ENCODE data around the gene BCL2L11.

Gene BCL2L11

DNA sequence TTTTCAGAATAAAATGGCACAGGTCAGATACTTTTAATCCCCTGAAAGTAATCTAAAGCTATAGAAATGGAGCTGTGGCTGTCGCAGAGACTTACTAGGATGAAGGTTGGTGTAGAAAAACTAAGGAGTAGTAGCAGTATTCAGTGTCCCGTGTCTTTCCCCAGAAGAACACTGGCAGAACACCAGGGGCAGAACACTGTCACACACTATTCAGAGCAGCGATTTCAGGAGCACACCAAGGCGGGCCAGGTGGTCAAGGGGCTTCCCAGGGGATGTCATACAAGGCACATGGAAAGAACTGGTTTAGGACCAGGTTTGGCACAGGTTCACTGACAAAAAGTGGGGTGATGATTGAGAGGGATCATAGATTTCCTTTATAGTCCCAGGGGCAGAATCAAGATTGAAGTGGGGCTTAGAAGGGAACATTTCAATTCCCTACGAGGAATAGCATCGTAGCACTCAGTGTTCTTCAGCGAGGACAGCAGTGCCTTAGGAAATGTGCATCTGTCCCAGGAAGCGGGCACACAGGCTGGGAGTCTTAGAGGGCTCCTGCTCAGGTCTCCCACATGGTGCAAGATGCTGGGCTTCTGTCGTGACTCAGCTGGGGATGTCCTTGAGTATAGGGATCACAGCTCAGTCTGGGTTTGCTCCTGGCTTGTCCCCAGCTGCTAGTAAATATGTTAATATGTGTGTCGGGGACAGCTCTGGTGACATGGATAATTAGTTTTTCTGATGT, 22.6 kb downstream of the BCL2L11 start:
- no peak for DNase-seq (ENCODE audit: low read depth)

DNA sequence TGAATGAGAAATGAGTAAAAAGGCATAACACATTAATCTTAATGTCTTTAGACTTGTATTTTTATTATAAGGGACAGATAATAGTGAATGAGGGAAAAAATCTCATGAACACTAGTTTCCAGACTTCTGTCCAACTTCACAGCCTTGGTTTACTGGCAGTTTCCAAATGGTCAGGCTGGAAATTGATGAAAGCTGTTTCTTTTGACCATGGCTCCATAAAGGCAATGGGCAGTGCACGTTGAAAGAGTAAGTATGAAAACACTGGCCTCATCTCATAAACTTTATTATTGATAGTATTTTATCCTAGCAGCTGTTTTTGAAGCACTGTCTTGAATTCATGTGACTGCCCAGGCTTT, 23.1 kb downstream of the BCL2L11 start:
- no peak for DNase-seq (ENCODE audit: low read depth)

DNA sequence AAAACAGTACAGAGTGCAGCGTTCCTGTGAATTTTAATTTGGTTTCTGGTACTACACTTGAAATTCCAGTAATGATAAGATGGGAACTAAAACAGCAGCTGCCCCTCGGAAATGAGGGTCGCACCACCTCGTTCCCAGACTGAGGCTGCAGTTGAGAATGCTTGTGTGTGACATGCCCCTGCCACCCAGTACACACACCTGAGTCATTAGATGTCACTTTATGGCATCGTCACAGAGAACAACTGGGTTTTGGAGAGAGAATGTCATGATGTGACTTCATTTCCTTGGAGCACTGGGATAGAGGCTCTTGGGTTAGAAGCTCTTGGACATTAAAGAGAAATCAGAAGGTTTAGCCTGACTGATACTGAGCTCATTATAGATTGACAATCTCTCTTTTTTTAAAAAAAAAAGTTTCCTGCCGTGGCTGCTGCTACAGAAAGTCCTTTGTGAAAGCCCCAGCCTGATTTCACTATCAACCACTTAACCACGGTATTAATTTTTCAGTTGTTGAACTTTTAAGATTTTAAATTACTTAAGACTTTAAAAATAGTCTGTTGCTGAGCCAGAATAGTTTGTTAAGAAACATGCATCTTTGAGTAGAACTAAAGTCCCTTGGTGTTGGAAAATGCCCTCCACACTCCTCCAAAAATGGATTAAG, 24.5 kb downstream of the BCL2L11 start:
- no peak for DNase-seq (ENCODE audit: low read depth)

DNA sequence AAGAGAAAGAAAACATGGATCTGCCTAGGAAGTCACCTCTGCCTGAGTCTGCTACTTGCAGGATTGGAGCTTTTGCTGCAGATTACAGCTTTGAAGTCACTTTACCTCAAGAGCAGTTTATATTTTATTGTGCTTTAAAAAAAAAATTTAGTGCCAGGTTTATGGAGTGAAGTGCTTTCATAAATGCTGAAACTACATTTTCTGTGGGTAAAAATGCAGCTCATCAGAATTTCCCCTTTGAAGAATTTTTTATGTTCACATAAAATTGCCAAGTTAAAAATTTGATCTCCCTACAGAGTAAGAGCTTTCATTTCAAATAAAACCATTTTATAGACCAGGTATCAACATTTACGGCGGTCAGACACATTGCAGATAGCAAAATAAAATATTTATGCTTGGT, 25.2 kb downstream of the BCL2L11 start:
- no peak for DNase-seq (ENCODE audit: low read depth)

DNA sequence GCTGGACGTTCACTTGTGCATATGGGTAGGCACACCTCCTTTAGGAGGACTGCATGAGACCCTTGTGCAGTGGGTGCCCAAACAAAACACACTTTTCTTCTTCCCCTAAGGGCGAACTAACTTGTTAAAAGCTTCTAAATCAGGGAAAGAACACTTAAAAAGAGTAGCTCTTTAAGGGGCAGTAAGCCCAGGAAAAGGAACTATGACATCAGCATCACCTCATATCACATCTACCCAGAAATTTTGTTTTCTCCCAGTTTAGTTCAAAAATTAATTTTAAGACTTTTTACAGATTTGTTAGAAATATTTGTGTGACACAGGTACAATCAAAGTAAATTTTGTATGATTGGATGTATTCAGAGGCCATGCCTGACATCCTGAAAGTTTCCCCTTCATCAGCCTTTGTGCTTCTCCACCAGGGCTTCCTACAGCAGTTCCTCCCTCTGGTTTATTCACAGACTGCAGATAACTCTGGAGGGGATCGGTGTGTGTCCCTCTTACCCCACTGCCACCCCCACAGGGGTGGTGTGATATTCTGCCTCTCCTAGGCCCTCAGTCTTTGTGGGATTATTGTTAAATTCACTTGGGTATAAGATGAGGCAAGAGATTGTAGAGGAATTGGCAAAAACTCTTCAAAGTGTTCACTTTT, 27.6 kb downstream of the BCL2L11 start:
- DNase-seq (ENCODE audit: low read depth), result no peak

DNA sequence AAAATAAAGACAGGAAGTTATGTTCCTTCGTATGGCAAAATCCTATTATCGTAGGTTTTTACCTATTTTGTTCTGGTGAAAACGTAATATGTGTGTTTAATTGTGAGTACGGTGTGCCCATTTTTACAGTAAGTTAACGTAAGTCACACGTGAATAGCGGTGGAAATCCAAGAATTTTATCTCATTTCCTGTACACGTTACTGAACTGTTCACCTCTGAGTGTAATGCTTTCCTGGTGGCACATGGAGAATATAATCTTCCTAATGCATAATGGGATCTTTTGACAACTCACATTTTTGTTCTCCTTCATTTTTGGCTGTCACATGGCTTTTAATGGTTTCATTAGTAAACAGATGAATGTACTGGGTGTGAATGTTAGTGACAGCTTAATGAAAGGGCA, 28.2 kb downstream of the BCL2L11 start:
- DNase-seq (ENCODE audit: low read depth), result no peak

DNA sequence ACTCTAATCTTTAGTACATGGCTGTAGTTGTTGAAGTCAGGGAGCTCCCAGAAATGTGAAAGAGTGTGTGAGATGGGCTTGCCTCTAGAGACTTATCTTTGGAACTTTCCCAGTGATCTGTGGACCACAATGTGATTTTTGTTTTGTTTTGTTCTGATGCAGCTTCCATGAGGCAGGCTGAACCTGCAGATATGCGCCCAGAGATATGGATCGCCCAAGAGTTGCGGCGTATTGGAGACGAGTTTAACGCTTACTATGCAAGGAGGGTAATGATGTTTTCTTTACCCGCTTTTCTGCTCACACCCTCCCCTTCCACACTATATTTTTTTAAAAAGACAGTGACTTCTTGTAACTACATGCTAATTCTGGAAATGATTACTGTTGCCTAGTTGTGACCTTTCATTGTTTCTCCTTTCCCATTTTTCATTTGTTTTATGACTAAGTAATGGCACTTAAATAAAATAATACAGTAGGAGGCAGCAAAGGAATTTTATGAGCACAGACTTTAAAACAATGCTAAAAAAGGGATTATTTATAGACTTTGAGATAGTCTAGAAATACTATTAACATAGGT, 29.3 kb downstream of the BCL2L11 start:
- DNase-seq (ENCODE audit: low read depth), result no peak

DNA sequence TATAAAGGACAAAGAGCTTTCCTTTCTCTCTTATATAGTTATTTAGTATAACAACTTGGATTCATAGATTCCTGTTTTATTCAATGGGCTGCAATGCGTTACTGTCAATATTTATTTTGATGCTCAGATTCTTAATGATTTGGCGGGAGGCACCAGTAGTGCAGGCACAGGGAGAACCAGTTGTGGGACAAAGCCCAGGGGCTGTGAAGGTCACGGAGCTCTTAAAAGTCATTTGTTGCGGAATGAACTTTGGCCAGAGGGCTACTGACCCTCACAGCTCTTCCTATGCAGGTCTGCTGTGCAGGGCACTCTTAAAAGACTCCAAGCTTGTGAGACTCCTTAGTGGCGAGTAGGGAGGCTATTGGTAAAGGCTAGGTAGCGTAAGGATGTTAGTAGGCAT, 34.0 kb downstream of the BCL2L11 start:
- no peak for DNase-seq (ENCODE audit: low read depth)

DNA sequence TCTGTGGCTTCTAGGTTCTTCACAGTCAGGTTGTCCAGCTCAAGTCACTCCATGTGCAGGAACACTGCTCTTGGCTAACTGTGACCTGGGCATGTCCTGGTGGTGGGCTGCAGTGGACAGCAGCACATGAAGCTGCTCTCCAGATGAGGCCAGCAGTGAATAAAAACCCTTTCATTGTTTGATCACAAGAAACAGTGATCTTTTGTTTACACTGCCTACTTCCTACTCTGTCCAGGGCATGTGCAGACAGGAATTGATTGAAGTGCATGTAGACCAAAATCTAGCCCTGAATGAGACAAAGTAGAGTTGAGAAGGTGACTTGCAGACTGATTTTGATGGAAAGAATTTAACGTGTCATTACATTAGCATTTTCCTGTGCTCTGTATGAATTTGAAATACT, 34.9 kb downstream of the BCL2L11 start:
- no peak for DNase-seq (ENCODE audit: low read depth)

DNA sequence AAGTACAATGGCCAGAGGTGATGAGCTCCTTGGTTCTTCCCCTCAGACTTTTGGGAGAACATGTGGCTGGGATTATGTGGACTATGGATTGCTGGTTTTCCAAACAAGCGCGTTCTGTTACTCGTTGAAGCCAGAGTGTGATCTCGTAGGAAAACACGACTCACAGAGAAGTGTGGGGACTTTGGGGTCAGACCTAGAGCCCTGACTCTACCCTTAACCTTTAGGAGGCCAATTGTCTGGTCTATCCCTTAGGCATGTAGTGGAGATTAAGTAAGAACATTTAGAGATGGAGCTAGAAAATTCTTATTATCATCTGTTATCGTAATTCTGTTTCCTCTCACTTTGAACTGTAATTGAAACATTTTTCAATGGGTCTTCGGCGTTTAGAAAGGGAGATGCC, 35.8 kb downstream of the BCL2L11 start:
- DNase-seq (ENCODE audit: low read depth), result no peak

DNA sequence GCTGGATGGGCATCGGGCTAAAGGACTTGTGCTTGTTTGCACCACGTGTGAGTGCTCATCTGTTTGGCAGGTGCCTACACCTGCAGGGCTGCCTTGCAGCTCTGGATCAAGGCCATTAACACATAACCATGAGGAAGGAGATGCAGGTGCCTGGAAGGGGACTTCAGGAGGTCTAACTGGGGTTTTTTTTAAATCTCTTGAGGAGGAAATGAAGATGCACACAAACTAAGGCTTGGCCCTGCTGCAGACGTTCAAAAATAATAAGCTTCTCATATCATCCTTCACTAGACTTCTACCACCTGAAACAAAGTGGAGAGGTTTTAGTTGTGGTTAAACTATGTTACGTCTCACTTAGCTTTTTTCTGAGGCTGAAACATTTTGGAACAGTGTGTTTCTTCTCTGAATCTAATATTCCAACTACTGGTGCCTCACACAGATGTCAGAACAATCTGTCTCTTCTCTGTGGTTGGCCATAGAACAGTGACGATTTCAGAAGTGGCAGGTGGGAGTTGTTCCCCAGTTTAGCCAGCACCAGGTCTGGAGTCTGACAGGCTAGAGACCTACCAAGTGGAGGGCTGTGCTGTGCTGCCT, 36.5 kb downstream of the BCL2L11 start:
- no peak for DNase-seq (ENCODE audit: low read depth)

DNA sequence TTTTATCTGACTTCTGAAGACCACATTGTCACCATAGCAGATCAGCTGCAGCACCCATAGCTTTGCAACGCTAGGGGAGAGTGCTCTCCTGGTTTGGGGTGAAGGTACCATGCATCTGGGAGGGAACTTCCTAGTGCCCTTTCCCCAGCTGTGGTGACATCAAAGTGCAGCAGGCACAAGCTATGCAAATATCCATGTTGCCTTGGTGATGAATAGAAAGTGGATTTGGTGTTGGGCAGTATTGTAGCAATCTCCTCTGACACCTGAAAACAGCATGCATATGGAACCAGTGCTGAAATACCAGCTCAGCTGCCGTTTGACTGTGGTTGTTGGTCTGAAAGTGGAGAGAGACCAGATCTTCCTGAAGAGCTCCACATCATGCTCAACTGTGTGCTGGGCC, 37.1 kb downstream of the BCL2L11 start:
- DNase-seq (ENCODE audit: low read depth), result no peak

DNA sequence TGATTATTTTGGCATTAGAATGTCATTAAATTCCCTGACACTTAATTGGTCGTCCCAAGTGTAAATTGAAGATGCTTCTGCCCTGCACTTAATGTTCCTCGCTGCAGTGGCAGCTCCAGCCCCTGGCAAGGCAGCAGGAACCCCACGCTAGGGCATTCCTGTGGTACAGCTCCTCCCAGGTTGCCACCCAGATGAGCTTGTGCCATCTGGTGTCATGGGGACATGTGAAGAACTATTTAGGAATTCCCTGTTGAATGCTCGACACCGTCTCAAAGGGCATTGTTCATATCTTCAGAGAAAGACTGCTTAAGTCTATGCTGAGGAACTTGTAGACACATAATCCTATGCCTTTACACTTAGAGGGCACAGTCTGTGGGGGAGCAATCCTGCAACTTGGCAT, 38.9 kb downstream of the BCL2L11 start:
- DNase-seq (ENCODE audit: low read depth), result no peak

DNA sequence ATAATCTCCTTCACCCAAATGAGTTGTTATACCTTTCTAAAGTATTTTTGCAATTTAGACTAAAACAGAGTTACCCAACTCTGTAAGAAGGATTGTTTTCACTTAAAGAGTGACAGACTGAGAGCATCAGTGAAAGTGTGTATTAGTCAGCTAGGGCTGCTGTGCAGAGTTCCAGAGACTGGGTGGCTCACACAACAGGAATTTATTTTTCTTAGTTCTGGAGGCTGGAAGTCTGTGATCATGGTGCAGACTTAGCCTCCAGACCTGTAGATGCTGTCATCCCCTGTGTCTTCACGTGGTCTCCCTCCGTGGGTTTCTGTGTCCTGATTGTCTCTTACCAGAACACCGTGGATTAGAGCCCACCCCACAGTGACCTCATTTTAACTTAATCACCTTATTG, 40.0 kb downstream of the BCL2L11 start:
- no peak for DNase-seq (ENCODE audit: low read depth)

DNA sequence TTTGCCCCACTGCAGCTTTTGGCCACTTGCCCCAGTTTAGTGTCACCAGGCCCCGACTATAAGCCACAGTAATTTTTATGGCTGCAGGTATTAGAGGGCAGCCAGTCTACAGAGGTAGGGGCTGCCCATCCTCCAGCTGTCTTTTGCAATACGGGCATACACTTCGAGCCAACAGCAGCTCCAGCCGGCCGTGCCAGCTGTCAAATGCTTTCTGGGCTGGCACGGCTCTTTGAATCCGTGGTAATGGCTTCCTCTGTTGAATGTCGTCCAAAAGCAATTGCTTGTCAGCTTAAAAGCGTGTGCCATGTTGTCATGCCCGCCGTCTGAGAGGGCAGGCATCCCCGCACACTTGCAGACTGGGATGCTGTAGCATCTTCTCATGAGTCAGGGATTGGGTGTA, 41.3 kb downstream of the BCL2L11 start:
- DNase-seq (ENCODE audit: low read depth), result no peak

DNA sequence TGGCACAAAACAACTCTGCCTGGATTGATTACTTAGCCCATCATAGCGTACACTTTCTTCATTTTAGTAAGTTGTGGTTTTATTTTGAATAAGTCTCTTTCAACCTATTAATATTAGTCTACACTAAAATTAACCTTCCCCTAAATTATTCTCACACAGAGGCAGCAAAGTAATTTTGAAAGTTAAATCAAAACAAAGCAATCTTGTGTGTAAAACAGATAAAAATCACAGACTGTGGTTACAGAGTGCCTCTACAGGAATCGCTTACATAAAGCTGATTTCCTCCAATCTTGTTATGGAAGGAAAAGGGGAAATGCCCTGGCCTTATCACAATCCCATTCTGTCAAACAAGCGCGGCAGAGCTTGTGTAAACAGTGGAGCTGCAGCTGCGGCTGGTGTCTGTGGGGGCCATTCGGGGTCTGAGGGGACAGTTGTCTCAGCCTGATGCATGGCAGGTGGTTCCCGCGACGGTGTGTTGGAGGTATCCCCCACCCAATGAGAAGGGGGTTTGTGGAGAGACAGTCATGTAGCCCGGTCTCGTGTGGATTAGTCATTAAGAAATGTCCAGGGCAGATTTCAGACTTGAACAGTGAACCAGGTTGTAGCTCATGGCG, 42.1 kb downstream of the BCL2L11 start:
- peak; percentile 18 for DNase-seq (ENCODE audit: low read depth)

DNA sequence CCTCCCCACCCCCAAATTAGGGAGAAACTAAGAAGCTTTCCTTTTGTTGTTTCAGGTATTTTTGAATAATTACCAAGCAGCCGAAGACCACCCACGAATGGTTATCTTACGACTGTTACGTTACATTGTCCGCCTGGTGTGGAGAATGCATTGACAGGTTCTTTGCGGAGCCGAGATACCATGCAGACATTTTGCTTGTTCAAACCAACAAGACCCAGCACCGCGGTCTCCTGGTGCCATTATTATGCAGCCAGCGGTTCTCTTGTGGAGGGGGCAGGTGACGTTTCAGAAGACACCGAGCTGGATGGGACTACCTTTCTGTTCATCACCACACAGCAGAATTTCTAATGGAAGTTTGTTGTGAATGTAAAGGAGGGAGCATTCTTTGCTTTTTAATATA, 43.4 kb downstream of the BCL2L11 start:
- no peak for DNase-seq (ENCODE audit: low read depth)

DNA sequence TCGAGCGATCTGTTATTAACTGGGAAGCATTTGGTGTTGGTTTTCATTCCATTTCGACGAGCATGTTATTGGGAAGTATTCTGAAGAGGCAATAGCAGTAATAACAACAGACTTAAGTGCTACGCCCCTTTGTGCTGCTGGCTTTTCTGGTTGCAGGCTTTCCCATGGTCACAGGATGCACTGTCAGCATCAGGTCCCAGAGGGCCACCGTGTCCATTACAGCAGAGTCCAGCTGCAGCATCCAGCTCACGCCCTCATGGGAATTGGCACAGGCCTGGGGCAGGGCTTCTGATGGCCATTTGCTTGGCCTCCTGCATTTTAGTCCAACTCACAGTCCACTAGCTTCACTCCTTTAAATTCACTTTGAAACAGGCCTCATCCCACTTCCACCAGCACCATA, 44.4 kb downstream of the BCL2L11 start:
- DNase-seq (ENCODE audit: low read depth), result no peak

DNA sequence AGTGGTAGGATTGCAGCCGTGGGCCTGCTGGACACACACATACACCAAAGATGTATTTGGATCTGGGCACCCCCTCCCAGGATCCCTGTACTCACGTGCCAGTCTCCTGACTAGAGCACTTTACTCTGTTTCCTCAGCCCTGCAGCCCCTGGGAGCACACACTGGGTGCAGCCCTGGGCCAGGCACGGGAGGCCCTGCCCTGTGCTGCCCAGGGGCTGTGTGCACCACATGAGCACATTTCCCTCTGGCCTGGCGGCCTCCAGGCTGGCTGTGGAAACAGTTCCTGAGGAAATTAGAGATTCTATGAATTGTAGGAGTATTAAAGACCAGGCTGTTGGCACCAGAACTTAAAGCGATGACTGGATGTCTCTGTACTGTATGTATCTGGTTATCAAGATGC, 45.4 kb downstream of the BCL2L11 start:
- no peak for DNase-seq (ENCODE audit: low read depth)

DNA sequence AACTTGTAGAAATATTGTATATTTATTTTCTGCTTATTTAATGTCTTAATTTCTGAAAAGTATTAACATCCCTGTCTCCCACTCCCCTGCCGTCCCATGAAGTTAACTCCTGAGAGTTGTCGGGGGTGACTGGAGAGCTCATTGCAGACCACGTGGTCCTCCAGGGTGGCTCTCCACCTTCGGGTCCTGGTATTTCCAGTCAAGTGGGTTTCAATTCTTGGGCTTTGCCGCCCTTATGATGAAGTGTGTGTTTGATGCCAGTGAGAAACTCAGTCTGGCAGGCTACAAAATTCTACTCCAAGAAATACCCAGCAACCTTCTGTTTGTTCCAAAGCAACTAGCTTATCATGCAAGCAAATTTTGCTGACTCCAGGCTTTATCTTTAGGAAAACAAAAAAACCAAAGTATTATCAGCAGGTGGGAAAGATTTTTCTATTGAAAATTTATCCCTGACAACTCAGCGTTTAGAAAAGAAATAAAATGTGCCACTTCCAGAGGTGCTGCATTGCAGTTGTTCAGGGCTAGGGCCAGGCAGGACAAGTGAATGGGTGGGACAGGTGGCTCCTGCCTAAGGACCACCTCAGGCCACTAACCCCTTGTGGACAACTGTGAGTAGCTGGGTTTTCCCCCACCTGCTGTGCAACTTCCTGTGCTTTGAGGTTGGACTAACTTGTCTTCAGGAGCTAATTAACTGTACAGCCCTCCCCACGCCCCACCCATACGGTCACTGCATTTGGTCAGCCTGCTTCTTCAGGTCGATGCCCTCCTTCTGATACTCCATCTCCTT, 46.6 kb downstream of the BCL2L11 start:
- no peak for DNase-seq (ENCODE audit: low read depth)

DNA sequence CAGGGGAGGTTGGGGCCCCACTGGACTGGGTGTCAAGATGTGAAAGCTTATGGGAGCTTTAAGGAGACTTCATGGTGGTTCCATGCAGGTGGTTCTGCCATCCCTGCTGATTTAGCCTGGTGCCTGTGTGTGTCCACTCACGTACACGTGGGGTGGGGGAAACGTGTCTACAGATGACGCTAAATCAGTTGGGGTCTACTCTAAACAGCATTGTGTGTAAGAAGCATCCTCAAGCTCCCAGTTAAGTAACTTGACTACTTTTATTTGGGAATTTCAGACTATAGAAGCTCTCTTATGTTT, 47.1 kb downstream of the BCL2L11 start:
- no peak for DNase-seq (ENCODE audit: low read depth)

Data from CMK (cell line).